SK-N-MC (cell line): ENCODE results near the gene CNPY4.

Source experiments
- DNase-seq: peaks from one replicate; pipeline ENCODE4 v3.0.0-alpha.2; 2011; ENCODE audit warnings: low read depth, low spot score
- H3K27ac ChIP-seq: fragments of 200-600 bp; sonication (generic); 2 replicates; pipeline ENCODE4 v1.5.1; 2016; ENCODE audit warnings: mixed run types
- H3K36me3 ChIP-seq: fragments of 200-600 bp; sonication (generic); 2 replicates; pipeline ENCODE4 v1.6.1; 2017; ENCODE audit warnings: antibody characterized with exemption, low read length, mixed read lengths; ENCODE audit not compliant: insufficient read depth
- H3K4me3 ChIP-seq: fragments of 200-600 bp; sonication (generic); 2 replicates; pipeline ENCODE4 v1.5.1; 2016
- H3K9ac ChIP-seq: fragments of 200-600 bp; sonication (generic); 2 replicates; pipeline ENCODE4 v1.8.0; 2017; ENCODE audit warnings: mixed run types, mixed read lengths; ENCODE audit not compliant: insufficient read length
- H3K9me3 ChIP-seq: fragments of 200-600 bp; sonication (generic); 2 replicates; pipeline ENCODE4 v1.6.1; 2017; ENCODE audit warnings: low read depth, mild to moderate bottlenecking, antibody characterized with exemption, low read length, moderate library complexity, mixed read lengths
- EZH2 ChIP-seq: fragments of 200-600 bp; sonication (generic); IDR thresholded peaks from one replicate; pipeline ENCODE4 v1.6.1; 2017; ENCODE audit warnings: antibody characterized with exemption
- FOXP2 ChIP-seq: optimal IDR thresholded peaks from 2 replicates; pipeline ENCODE3; 2011; ENCODE audit warnings: mild to moderate bottlenecking, moderate library complexity; ENCODE audit not compliant: insufficient read depth; ENCODE audit errors: extremely low read length, control extremely low read depth
- POLR2AphosphoS5 ChIP-seq: IDR thresholded peaks from 2 replicates; pipeline ENCODE4 v1.6.1; 2012; ENCODE audit warnings: mild to moderate bottlenecking, low read depth, low read length, borderline replicate concordance

Gene CNPY4

DNA sequence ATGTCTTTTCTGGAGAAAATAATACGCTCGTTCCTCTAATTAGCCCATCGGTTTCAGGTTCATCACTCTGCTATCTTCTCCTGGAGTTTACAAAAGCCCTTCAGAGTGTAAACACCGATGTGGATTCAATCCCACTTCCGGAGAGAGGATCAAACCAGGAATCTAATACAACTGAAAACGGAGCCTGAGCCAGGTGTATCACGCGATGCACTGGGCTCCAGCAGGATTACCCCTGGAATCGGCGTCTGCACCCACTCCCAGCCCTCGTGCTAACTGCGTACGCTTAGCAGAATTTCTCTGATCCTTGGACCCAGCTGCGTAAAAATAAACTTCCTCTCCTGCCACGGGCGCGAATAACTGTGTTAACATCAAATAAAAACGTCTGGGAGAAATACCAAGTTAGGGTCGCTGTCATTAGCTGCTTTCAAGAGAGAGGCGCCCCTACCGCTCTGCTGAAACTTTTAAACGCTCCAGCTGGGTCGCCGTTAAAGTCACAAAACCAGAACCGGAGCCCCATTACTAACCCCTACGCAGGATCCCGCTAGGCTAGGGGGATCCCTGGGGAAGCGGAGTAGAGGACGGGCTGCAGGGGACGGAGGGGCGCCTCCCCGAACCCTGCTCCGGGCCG, 38.4 kb upstream of the CNPY4 start:
- H3K4me3 ChIP-seq = peak overlapping the region; percentile 100
- peak overlapping the region; percentile 98 for H3K9ac ChIP-seq
- no peak for TF ChIP-seq EZH2
- TF ChIP-seq FOXP2 = no peak
- TF ChIP-seq POLR2AphosphoS5 = no peak
- peaks cover 44% of the 10 kb centered on the region for H3K36me3 ChIP-seq
- DNase-seq = no peak
- H3K9me3 ChIP-seq = peaks cover 26% of the 10 kb centered on the region; the same call in 1 of the 2 replicates
- H3K27ac ChIP-seq = peak overlapping the region; percentile 80

DNA sequence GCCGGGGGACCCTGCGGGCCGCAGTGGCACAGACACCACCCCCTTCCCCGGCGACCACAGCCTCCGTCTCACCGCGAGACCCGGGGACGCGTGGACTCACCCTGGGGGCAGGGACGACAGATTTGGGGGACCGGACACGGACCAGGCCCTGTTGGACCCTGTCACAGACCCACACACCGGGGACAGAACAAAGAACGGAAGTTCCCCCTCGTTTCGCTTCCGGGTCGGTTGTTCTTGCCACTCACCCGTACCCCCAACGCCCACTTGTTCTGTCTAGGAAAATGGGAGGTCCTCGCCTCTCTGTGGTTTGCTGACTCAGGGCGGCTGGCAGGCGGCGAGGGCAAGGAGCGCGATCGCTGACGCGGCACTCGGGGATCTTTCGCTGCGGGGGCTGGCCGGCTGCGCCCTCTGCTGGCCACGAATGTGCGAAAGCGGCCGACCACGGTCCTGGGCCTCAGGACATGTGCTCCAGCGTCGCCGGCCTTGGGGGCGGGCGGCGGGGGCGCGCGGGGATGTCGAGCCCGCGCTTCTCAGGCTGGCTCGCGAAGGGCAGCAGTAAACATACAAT, 37.8 kb upstream of the CNPY4 start, which contains the start of gene ZNF3:
ZNF3 (minus strand) TSS at position 189 of the 568 bp plus-strand sequence. CDS start 4,366 bp downstream, outside the sequence.
- Histone ChIP-seq H3K27ac (peak within 1 kb of the TSS; percentile 80), H3K4me3 (peak within 1 kb of the TSS; percentile 100), H3K9me3 (peaks cover 24% of the 10 kb centered on the region; the same call in 1 of the 2 replicates), H3K36me3 (peaks cover 38% of the 10 kb centered on the region), H3K9ac (peak within 1 kb of the TSS; percentile 98)
- DNase-seq = peak; percentile 91
- peak; percentile 95 for TF ChIP-seq POLR2AphosphoS5
- no peak for TF ChIP-seq EZH2
- TF ChIP-seq FOXP2 = peak; percentile 86

DNA sequence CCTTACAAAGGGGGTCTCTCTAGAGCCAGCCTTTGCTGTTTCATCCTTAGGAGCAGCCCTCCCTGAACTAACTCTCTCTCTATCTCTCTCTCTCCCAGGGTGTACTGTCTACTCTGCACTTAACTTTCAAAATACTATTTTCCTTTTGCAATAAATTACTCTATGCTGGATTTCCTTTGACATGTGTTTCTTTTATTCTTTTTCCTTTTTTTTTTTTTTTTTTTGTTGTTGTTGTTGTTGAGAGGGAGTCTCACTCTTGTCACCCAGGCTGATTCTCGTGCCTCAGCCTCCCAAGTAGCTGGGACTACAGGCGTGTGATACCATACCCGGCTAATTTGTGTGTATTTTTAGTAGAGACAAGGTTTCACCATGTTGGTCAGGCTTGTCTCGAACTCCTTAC, 36.5 kb upstream of the CNPY4 start:
- peaks cover 17% of the 10 kb centered on the region; the same call in 1 of the 2 replicates for H3K9me3 ChIP-seq
- H3K9ac ChIP-seq = no peak overlapping the region
- no peak overlapping the region for H3K27ac ChIP-seq
- no peak overlapping the region for H3K4me3 ChIP-seq
- TF ChIP-seq POLR2AphosphoS5 (no peak), FOXP2 (no peak), EZH2 (no peak)
- H3K36me3 ChIP-seq = peaks cover 25% of the 10 kb centered on the region
- DNase-seq = no peak

DNA sequence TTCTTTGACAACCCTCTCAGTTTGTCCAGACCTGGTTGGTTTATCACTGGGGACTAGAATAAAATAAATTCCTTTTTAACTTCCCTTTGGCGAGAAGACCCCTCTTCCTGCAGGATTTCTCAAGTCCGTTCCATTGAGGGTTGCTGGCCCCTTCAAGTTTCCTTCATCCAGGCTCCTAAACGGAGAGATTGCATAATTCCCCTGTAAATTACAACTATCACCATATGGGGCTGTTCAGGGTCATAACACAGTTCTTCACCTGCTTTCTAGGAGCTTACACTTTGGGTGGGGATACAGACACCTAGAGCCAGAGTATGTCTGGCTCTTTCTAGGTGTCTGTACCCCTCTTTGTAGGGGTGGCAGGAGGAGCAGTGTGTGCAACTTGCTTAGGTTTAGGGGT, 33.9 kb upstream of the CNPY4 start:
- Histone ChIP-seq H3K9me3 (no peaks in the 10 kb centered on the region), H3K27ac (no peak overlapping the region), H3K9ac (no peak overlapping the region), H3K36me3 (peaks cover 4% of the 10 kb centered on the region; the same call in 1 of the 2 replicates), H3K4me3 (no peak overlapping the region)
- no peak for DNase-seq
- TF ChIP-seq FOXP2 (no peak), POLR2AphosphoS5 (no peak), EZH2 (no peak)

DNA sequence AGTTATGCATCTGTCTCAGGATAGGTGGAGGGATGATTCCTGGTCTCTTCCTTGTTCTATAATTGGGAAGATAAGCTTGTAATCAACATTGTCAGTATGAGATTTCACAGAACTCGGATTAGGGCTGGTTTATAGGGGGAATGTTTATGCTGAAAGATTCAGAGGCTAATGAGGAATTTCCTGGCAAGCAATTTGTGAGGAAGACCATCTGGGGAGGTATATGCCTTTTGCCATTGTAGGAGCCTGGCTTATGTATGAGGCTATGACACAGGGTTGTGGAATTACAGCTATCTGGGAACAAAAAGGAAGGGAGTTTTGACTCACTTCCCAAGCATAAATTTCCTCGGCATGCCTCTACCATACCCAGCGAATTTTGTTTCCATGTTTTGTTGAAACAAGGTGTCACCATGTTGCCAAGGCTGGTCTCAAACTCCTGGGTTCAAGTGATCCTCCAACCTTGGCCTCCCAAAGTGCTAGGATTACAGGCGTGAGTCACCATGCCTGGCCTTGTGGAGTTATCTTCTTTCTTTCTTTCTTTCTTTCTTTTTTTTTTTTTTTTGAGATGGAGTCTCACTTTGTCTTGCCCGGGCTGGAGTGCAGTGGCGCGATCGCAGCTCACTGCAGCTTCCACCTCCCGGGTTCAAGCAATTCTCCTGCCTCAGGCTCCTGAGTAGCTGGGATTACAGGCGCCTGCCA, 32.2 kb upstream of the CNPY4 start:
- no peak overlapping the region for H3K9ac ChIP-seq
- peak overlapping the region; percentile 69; the same call in 1 of the 2 replicates for H3K27ac ChIP-seq
- DNase-seq = no peak
- H3K9me3 ChIP-seq = no peaks in the 10 kb centered on the region
- no peak overlapping the region for H3K4me3 ChIP-seq
- H3K36me3 ChIP-seq = peaks cover 20% of the 10 kb centered on the region
- TF ChIP-seq POLR2AphosphoS5 (no peak), FOXP2 (no peak), EZH2 (no peak)

DNA sequence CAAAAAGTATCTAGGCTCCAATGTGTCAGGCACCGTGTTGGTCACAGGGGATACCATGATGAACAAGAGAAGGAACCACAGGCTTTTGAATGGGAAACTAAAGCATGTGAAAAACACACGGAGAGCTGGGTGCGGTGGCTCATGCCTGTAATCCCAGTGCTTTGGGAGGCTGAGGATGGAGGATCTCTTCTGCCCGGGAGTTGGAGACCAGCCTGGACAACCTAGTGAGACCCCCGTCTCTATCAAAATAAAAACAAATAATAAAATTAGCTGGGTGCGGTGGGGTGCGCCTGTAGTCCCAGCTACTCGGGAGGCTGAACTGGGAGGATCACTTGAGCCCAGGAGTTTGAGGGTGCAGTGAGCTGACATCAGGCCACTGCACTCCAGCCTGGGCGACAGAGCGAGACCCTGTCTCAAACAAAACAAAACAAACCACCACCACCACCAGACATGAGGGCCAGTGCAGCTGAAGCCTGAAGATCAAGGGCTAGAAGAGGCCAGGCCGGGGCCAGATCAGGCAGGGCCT, 31.3 kb upstream of the CNPY4 start:
- peak overlapping the region; percentile 84 for H3K27ac ChIP-seq

DNA sequence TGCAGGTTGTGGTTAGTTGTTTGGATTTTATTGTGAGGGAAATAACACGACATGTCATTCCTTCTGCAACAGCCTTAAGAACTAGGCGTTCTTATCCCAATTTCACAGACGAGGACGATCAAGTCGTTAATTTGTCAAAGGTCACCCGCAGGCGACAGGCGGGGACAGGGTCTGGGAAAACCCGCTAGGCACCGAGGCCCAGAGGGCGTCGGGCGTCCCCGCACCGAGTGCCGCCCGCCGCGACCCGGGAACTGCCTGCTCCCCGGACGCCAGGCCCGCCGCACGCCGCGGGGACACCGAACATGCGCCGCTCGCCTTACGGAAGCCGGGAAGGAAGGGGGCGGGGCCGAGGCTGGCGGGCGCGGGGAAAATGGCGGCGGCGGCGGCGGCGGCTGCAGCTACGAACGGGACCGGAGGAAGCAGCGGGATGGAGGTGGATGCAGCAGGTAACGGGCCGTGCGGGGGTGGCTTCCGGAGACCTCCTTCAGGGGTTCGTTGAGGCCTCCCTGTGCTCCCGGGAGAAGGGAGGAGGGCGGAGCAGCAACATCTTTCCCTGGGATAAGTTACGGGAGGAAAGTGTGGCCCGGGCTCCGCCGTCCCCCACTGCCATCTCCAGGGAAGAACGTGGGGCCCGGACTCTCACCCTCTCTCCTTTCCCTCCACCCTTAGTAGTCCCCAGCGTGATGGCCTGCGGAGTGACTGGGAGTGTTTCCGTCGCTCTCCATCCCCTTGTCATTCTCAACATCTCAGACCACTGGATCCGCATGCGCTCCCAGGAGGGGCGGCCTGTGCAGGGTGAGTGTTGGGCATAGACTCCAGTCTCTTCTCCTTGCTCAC, 30.6 kb upstream of the CNPY4 start, which contains the start of gene COPS6:
COPS6 (plus strand) TSS at position 349 of the 837 bp plus-strand sequence; CDS start at position 371, 22 bp downstream.
- H3K27ac ChIP-seq = peak within 1 kb of the TSS; percentile 84
- no peaks in the 10 kb centered on the region for H3K9me3 ChIP-seq
- peak within 1 kb of the TSS; percentile 92 for H3K9ac ChIP-seq
- TF ChIP-seq POLR2AphosphoS5 = peak; percentile 90
- no peak for TF ChIP-seq EZH2
- peaks cover 37% of the 10 kb centered on the region for H3K36me3 ChIP-seq
- peak within 1 kb of the TSS; percentile 91 for H3K4me3 ChIP-seq
- no peak for DNase-seq

More for the DNA sequence above, 31.3 kb upstream of the CNPY4 start:
- no peaks in the 10 kb centered on the region for H3K9me3 ChIP-seq
- no peak for TF ChIP-seq FOXP2
- TF ChIP-seq POLR2AphosphoS5 = no peak
- no peak for TF ChIP-seq EZH2
- DNase-seq = no peak
- peaks cover 30% of the 10 kb centered on the region for H3K36me3 ChIP-seq
- peak overlapping the region; percentile 92 for H3K9ac ChIP-seq
- peak overlapping the region; percentile 91 for H3K4me3 ChIP-seq
